Measurements from ENCODE around the gene GOLGA8B.
"Not testable (repeated sequence)": the region's sequence is repeated elsewhere in the genome, so short reads cannot be mapped to it uniquely, and the experiment has no call there.

GOLGA8B gene

GRCh38 chr15:34554716-34555115 is 28.7 kb downstream of the GOLGA8B start:
- DNase-seq (ENCODE audit: low spot score); H4K8ac ChIP-seq (ENCODE audit: low read depth, low read length); H3K36me3 ChIP-seq (replicated peaks in 1 of 2; ENCODE audit: control insufficient read depth in 2 of 2, insufficient read depth in 2 of 2, low read length in 2 of 2); H3K4me2 ChIP-seq (ENCODE audit: insufficient read depth, low read length, poor library complexity, severe bottlenecking); H3K23ac ChIP-seq (ENCODE audit: low read depth, low read length, poor library complexity); H3K27me3 ChIP-seq (ENCODE audit: control insufficient read depth in 3 of 3, insufficient read depth in 3 of 3, low read depth in 1 of 3, low read length in 3 of 3); H3K4me3 ChIP-seq (ENCODE audit: low read length in 2 of 2); H3K14ac ChIP-seq (ENCODE audit: low read length); H3K4ac ChIP-seq (ENCODE audit: low read length); H2AK5ac ChIP-seq (ENCODE audit: low read depth, low read length); H2AFZ ChIP-seq (ENCODE audit: low read length); H2BK5ac ChIP-seq (ENCODE audit: low read length); H2BK15ac ChIP-seq (ENCODE audit: low read length); H3K79me1 ChIP-seq (ENCODE audit: low read depth, low read length); H3K9ac ChIP-seq (ENCODE audit: low read depth, low read length, poor library complexity); H4K91ac ChIP-seq (ENCODE audit: low read depth, low read length, poor library complexity); H3K27ac ChIP-seq (replicated peaks; ENCODE audit: low read length); H2BK120ac ChIP-seq (ENCODE audit: low read depth, low read length); H3K9me3 ChIP-seq (replicated peaks in 1 of 2; ENCODE audit: control insufficient read depth in 2 of 2, insufficient read depth in 1 of 2, low read depth in 1 of 2, low read length in 2 of 2); H3K18ac ChIP-seq (ENCODE audit: low read length); H2BK12ac ChIP-seq (ENCODE audit: low read length); H3K4me1 ChIP-seq (ENCODE audit: control insufficient read depth in 2 of 2, insufficient read depth in 1 of 2, low read depth in 1 of 2, low read length in 2 of 2): not testable (repeated sequence)
- no CpG with 5 or more reads among the region's 9 CpGs for WGBS, 2 donors (ENCODE audit: extremely low coverage in 2 of 2, insufficient read length in 2 of 2, insufficient replicate concordance in 1 of 2)

- H3K23ac ChIP-seq (ENCODE audit: low read depth, low read length, poor library complexity); H3K4me2 ChIP-seq (ENCODE audit: insufficient read depth, low read length, poor library complexity, severe bottlenecking); H3K27me3 ChIP-seq (ENCODE audit: control insufficient read depth in 3 of 3, insufficient read depth in 3 of 3, low read depth in 1 of 3, low read length in 3 of 3); H3K18ac ChIP-seq (ENCODE audit: low read length); H3K4me3 ChIP-seq (ENCODE audit: low read length in 2 of 2); H3K9ac ChIP-seq (ENCODE audit: low read depth, low read length, poor library complexity); H3K4me1 ChIP-seq (ENCODE audit: control insufficient read depth in 2 of 2, insufficient read depth in 1 of 2, low read depth in 1 of 2, low read length in 2 of 2); H2BK5ac ChIP-seq (ENCODE audit: low read length); H4K91ac ChIP-seq (ENCODE audit: low read depth, low read length, poor library complexity); H2AK5ac ChIP-seq (ENCODE audit: low read depth, low read length); H3K27ac ChIP-seq (replicated peaks; ENCODE audit: low read length); H3K4ac ChIP-seq (ENCODE audit: low read length); H3K14ac ChIP-seq (ENCODE audit: low read length); H3K36me3 ChIP-seq (replicated peaks in 1 of 2; ENCODE audit: control insufficient read depth in 2 of 2, insufficient read depth in 2 of 2, low read length in 2 of 2); H3K9me3 ChIP-seq (replicated peaks in 1 of 2; ENCODE audit: control insufficient read depth in 2 of 2, insufficient read depth in 1 of 2, low read depth in 1 of 2, low read length in 2 of 2); H2BK12ac ChIP-seq (ENCODE audit: low read length); H2BK15ac ChIP-seq (ENCODE audit: low read length); H3K79me1 ChIP-seq (ENCODE audit: low read depth, low read length); H4K8ac ChIP-seq (ENCODE audit: low read depth, low read length); DNase-seq (ENCODE audit: low spot score); H2BK120ac ChIP-seq (ENCODE audit: low read depth, low read length); H2AFZ ChIP-seq (ENCODE audit: low read length): not testable (repeated sequence)
- no CpG with 5 or more reads among the region's 5 CpGs for WGBS, 2 donors (ENCODE audit: extremely low coverage in 2 of 2, insufficient read length in 2 of 2, insufficient replicate concordance in 1 of 2)
Measured at GRCh38 chr15:34554126-34554525, 29.3 kb downstream of the GOLGA8B start.

DNA sequence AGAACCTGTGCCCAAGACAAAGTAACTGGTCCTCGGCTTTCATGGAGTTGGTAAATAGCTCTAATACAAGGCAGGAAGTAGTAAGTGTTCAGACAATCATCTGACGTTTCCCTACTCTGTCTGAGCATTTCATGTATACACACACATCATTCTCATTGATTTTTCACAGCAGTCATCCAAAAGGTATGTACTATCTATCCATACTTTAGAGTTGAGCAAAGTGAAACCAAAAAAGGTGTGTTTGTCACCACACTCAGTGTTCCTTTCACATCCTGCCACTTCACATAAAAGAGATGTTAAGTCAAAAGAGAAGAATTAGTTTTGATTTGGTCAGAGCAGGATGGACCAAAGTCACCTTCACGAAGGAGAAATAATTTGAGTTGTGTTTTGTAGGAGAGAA is 33.3 kb downstream of the GOLGA8B start:
- WGBS, 2 donors (ENCODE audit: extremely low coverage in 2 of 2, insufficient read length in 2 of 2, insufficient replicate concordance in 1 of 2), result no CpG with 5 or more reads among the region's 3 CpGs
- not testable (repeated sequence) for H2BK120ac ChIP-seq (ENCODE audit: low read depth, low read length); H3K4me3 ChIP-seq (ENCODE audit: low read length in 2 of 2); H4K8ac ChIP-seq (ENCODE audit: low read depth, low read length); H3K4me2 ChIP-seq (ENCODE audit: insufficient read depth, low read length, poor library complexity, severe bottlenecking); H3K79me1 ChIP-seq (ENCODE audit: low read depth, low read length); H3K4me1 ChIP-seq (ENCODE audit: control insufficient read depth in 2 of 2, insufficient read depth in 1 of 2, low read depth in 1 of 2, low read length in 2 of 2); H3K27me3 ChIP-seq (ENCODE audit: control insufficient read depth in 3 of 3, insufficient read depth in 3 of 3, low read depth in 1 of 3, low read length in 3 of 3); H3K4ac ChIP-seq (ENCODE audit: low read length); H3K18ac ChIP-seq (ENCODE audit: low read length); H4K91ac ChIP-seq (ENCODE audit: low read depth, low read length, poor library complexity); H2BK12ac ChIP-seq (ENCODE audit: low read length); H3K9me3 ChIP-seq (replicated peaks in 1 of 2; ENCODE audit: control insufficient read depth in 2 of 2, insufficient read depth in 1 of 2, low read depth in 1 of 2, low read length in 2 of 2); H3K36me3 ChIP-seq (replicated peaks in 1 of 2; ENCODE audit: control insufficient read depth in 2 of 2, insufficient read depth in 2 of 2, low read length in 2 of 2); H3K23ac ChIP-seq (ENCODE audit: low read depth, low read length, poor library complexity); H2BK15ac ChIP-seq (ENCODE audit: low read length); H3K27ac ChIP-seq (replicated peaks; ENCODE audit: low read length); H3K9ac ChIP-seq (ENCODE audit: low read depth, low read length, poor library complexity); H2AFZ ChIP-seq (ENCODE audit: low read length); H3K14ac ChIP-seq (ENCODE audit: low read length); H2AK5ac ChIP-seq (ENCODE audit: low read depth, low read length); DNase-seq (ENCODE audit: low spot score); H2BK5ac ChIP-seq (ENCODE audit: low read length)

DNA sequence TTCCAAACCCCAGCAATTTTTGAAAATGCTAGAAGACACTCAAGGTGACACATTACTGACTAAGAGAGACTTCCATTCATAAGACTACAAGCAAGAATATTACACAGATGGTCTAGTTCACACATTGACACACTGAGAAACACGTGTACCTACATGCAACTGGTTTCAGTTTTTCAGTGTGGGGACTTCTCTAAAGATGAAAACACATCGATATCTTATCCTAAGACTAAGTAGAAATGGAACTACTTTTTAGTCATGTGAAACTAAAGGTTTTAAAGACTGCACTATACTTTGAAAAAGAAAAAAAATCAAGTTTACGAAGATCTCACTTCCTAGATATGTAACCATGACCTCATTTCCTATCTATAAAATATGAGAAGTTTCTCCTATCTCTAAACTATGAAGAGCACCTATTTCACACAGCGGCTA is 34.1 kb downstream of the GOLGA8B start:
- not testable (repeated sequence) for H3K4me3 ChIP-seq (ENCODE audit: low read length in 2 of 2); H3K4me1 ChIP-seq (ENCODE audit: control insufficient read depth in 2 of 2, insufficient read depth in 1 of 2, low read depth in 1 of 2, low read length in 2 of 2); H2BK5ac ChIP-seq (ENCODE audit: low read length); H3K4ac ChIP-seq (ENCODE audit: low read length); H3K9ac ChIP-seq (ENCODE audit: low read depth, low read length, poor library complexity); H4K8ac ChIP-seq (ENCODE audit: low read depth, low read length); H2BK120ac ChIP-seq (ENCODE audit: low read depth, low read length); H3K79me1 ChIP-seq (ENCODE audit: low read depth, low read length); H4K91ac ChIP-seq (ENCODE audit: low read depth, low read length, poor library complexity); H3K18ac ChIP-seq (ENCODE audit: low read length); DNase-seq (ENCODE audit: low spot score); H3K23ac ChIP-seq (ENCODE audit: low read depth, low read length, poor library complexity); H3K9me3 ChIP-seq (replicated peaks in 1 of 2; ENCODE audit: control insufficient read depth in 2 of 2, insufficient read depth in 1 of 2, low read depth in 1 of 2, low read length in 2 of 2); H3K27ac ChIP-seq (replicated peaks; ENCODE audit: low read length); H2BK15ac ChIP-seq (ENCODE audit: low read length); H3K4me2 ChIP-seq (ENCODE audit: insufficient read depth, low read length, poor library complexity, severe bottlenecking); H3K36me3 ChIP-seq (replicated peaks in 1 of 2; ENCODE audit: control insufficient read depth in 2 of 2, insufficient read depth in 2 of 2, low read length in 2 of 2); H2BK12ac ChIP-seq (ENCODE audit: low read length); H2AFZ ChIP-seq (ENCODE audit: low read length); H3K27me3 ChIP-seq (ENCODE audit: control insufficient read depth in 3 of 3, insufficient read depth in 3 of 3, low read depth in 1 of 3, low read length in 3 of 3); H3K14ac ChIP-seq (ENCODE audit: low read length); H2AK5ac ChIP-seq (ENCODE audit: low read depth, low read length)
- no CpG with 5 or more reads among the region's 4 CpGs for WGBS, 2 donors (ENCODE audit: extremely low coverage in 2 of 2, insufficient read length in 2 of 2, insufficient replicate concordance in 1 of 2)
